Measurements from ENCODE around the gene SLC2A6.

SLC2A6 gene

DNA sequence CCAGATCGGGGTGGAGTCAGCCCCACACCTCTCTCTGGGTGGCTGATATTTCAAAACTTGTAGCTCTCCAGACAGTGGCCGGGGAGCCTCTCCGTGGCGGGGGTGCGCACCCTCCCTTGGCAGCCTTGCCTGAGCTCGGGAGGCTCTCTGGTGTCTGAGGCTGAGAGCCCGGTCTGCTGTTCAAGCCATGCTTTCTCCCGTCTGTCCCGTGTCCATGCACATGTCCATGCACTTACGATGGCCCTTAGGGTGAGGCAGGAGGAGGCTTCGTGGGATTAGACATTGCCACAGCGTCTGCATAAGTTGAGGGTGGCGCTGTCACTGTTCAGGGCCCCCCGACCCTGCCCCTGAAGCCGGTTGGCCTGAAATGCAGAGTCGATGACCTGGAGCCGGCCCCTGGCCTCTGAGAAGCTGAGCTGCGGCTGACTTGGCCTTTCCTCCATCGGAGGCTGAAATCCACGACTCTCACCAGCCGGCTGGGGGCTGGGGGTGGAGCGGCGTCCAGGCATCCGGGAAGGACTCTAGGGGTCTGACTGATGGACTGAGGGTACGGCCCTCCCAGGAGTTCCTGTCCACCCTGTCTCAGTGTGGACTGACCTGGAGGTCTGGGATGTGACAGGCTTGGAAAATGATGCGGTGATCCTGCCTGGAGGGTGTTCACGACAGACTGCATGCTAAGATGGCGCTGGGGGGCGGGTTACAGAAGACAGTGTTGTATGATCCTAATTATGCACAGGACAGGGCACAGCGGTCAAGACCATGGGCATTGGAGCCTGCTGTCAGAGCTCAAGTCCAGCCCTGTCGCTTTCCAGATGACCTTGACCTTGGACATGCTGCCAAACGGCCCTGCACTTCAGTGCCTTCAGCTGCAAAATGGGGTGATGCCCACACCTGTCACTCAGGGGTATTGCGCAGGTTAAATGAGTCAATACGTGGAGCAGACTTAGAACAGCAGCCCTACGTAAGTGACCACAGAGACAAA is 18.3 kb upstream of the SLC2A6 start:
- no peak for DNase-seq (ENCODE audit: low read depth)

DNA sequence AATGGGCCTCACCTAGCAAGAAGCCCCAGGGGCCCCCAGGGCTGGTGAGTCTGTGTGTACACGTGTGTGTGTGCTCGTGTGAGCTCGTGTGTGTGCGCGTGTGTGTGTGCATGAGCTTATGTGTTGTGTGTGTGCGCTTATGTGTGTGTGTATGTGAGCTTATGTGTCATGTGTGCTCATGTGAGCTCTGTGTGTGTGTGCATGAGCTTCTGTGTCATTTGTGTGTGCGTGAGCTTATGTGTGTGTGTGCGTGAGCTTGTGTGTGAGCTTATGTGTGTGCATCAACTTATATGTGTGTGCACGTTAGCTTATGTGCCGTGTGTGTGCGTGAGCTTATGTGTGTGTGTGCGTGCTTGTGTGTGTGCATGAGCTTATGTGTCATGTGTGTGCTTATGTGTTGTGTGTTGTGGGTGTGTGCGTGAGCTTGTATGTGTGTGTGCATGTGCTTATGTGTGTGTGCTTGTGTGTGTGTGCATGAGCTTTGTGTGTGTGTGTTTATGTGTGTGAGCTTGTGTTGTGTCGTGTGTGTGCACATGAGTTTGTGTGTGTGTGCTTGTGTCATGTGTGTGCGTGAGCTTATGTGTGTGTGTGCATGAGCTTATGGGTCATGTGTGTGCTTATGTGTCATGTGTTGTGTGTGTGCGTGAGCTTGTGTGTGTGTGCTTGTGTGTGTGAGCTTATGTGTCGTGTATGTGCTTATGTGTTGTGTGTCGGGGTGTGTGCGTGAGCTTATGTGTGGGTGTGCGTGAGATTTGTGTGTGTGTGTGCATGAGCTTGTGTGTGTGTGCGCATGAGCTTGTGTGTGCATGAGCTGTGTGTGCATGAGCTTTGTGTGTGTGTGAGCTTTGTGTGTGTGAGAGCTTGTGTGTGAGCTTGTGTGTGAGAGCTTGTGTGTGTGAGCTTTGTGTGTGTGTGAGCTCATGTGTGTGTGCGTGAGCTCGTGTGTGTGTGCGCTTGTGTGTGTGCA is 16.7 kb upstream of the SLC2A6 start:
- DNase-seq (ENCODE audit: low read depth) = no peak

DNA sequence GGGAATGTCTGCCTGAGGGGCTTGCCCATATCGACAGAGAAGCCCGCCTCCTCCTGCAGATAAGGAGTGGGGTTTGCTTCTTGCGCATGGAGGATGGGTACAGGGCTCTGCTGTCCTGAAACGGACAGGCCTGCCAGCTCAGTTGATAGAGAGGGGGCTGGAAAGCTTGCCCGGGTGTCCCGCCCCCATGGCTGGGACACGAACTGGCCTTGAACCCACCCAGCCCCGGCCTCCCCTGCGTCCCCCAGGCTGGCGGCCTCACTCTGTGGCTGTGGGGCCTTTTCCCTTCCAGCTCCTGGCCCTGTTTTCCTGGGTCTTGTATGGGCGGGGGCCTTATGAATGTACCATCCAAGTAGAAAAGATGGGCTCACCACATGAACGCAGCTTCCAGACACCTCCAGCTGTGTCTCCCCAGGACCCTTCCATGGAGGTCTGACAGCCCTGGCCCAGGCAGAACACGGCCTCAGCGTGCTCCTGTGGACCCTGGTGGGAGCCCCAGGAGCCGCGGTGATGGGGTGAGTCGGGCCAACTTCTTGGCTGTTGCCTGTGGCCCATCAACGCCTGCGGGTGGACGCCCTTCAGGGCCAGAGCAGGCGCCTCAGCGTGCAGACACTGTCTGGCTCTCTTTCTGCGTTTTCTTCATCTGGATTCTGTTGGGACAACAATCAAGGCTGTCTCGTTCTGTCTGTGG is 15.9 kb upstream of the SLC2A6 start:
- no peak for DNase-seq (ENCODE audit: low read depth)

DNA sequence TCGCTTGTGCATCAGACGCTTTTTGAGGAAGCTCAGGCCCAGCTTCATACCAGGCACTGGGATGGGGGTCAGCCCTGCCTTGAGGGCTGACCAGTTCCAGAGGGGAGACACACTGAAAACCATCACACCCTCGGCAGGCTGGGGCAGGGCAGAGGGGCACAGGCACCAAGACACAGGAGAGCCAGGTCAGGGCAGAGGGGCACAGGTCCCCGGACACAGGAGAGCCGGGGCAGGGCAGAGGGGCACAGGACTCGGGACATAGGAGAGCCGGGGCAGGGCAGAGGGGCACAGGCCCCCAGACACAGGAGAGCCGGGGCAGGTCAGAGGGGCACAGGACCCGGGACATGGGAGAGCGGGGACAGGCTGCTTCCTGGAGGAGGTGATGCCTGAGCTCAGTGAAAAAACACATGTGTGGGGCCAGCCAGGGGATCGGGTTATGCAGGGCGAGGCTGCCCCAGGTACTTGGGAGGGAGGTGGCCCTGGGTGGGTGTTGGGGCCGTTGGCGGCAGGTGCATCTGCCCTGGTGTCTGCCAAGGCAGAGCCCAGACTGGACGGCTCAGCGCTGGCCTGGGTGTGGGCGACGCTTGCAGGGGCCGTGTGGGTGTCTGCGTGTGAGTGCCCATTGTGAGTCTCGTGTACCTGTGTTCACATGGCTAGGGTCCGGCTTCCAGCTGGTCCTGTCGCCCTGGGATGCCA is 15.1 kb upstream of the SLC2A6 start:
- no peak for DNase-seq (ENCODE audit: low read depth)

DNA sequence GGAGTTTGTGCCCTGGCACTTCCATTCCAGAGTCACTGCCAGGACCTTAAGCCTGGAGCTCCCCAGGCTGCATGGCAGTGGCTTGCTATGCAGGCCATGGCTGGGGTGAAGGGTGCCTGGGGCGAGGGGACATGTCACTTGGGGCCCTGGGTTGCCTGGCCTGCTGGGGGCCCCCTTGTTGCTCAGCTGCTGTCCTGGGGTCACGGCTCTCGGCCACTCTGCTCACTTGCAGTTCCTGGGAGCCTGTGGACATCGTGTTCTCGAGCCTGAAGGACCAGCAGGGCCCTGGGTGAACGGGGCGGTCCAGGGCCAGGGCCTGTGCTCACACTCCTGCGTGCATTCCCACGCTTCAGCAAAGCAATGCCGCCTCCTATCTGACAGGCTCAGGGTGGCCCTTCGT is 14.5 kb upstream of the SLC2A6 start:
- DNase-seq (ENCODE audit: low read depth) = no peak

DNA sequence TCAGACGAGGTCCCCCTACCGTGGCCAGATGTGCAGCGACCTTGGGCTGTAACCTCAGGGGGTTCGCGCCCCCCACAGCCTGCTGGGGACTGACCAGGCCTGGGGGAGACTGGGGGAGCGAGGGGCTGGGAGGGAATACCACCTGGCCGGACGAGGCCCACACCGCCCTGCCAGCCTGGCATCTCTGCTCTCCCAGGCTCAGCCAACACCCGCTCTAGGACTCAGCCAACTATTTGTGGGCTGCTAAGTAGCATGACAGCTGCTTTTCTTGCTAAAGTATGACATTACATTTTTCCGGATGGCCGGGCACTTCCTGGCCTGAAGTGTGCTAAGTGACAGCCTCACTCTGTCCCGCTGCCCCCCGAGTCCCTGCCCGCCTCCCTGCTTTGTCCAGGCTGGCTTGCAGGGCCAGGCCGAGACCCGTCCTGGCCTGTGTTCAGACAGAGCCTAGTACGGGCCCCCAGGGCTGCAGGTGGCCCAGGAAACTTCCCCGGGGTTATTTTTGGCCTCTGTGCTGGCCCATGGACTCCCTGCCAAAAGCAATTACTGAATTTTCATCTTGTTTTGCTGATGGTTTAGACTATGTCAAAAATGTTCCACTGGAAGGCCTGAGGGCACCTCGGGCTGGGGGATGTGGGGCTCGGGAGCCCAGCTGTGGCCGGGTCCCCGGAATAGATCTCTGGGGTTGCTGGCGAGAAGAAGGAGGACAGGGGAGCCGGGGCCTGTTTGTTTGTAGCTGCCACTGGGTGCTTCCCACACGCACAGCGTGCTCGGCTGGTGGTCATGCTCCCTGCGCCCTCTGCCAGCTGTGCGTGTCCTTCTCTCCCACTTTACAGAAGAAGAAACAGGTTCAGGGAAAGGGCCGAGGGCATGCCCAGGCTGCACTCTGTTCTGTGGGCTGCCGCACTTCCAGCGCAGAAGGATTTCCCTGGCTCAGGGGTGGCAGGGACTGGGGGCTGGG is 13.4 kb upstream of the SLC2A6 start:
- DNase-seq (ENCODE audit: low read depth) = no peak

DNA sequence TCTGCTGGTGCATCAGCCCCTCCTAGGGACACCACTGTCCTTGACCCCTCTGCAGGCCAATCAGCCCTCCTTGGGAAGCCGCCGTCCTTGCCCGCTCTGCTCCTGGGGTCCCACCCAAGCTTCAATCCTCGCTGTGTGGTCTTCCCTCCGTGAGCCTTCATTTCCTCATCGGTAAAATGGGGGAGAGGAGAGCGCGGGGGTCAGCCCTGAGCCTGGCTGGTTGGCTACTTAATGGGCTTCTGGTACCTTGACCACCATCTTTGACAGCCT is 12.7 kb upstream of the SLC2A6 start:
- DNase-seq (ENCODE audit: low read depth) = no peak

DNA sequence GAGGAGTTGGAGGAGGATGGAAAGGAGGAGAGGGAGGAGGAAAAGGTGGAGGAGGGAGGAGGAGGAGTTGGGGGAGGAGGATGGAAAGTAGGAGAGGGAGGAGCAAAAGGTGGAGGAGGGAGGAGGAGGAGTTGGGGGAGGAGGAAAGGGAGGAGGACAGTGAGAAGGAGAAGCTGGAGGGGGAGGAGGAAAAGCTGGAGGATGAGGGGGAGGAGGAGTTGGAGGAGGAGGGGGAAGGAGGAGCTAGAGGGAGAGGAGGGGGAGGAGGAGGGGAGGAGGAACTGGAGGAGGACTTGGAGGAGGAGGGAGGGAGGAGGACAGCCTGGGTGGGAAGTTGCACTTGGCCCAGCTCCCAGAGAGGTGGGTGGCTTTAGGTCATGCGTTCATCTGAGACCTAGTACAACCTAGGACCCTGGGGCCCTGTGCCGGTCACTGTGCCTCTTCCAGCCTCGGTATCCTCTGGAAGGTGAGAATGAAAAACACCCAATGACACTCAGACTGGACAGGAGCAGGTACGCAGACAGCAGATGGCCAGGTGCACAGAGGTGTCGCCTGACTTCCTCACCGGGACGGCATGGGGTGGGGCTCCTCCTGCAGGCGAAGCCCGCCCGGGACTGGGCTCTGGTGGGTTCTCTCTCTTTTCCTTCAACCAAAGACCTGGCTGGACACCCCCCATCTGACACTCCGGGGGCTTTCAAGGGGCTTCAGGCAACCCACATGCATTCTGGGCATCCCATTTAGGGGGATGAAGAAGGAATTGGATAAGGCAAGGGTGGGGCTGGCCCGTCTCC is 12.2 kb upstream of the SLC2A6 start:
- DNase-seq (ENCODE audit: low read depth) = no peak

DNA sequence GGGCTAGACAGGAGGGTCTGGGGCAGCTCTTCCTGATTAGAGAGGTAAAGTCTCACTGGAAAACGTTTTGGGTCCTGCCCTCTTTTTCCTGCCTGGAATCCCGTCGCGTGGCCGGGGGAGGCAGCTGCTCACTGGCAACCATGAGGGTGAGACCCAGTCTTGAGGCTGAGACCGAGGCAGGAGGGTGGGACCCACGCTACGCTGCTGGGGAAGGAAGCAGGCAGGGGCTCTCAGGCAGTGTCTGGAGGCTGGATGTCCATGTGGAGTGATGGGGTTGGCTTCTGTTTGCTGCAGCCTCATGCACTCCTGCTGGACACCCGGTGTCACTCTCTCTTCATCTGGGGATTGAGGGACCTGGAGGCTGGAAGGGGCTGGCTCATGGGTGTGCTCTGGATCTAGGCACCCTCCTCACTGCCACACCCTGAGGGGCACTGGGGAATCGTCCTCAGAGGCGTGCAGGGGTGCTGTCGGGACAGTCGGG is 11.3 kb upstream of the SLC2A6 start:
- DNase-seq (ENCODE audit: low read depth) = no peak

DNA sequence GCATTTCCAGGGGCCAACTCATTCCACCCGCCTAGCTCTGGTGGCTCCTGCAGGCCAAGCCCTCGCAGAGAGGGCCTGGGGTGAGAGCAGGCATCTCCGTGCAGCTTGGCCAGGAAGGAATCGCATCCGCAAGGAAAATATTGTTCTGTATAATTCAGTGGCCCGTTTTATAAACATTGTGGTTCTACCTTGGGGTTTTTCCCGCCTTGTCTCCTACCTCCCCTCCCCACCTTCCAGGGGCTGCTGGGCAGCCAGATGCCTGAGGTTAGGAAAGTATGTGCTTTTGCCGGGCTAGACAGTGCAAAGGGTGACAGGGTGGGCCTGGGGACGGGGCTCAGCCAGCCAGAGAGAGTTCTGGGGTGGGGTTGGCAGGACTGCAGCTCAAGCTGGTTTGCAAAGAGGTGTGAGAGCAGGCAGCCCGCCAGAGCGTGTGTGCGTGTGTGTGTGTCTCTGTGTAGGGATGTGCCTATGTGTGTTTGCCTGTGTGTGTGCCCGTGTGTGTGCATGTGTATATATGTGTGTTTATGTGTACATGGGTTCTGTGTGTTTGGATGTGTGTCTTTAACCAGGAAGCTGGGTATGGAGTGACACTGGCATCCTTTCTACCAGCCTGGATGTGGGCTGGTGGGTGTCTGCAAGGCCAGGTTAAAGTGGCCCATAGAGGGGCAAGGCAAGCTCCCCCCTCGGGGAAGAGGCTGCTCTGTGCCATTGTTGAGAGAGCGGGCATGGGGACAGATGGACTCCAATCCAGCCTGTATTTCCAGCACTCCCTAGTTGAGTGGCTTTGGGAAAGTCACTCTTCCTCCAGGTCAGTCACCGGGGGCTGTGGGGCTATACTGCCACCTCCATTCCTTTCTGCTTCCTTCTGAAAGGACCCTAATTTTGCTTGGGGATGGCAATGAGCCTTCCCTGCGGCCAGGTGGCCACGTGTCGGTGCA is 10.6 kb upstream of the SLC2A6 start:
- no peak for DNase-seq (ENCODE audit: low read depth)

DNA sequence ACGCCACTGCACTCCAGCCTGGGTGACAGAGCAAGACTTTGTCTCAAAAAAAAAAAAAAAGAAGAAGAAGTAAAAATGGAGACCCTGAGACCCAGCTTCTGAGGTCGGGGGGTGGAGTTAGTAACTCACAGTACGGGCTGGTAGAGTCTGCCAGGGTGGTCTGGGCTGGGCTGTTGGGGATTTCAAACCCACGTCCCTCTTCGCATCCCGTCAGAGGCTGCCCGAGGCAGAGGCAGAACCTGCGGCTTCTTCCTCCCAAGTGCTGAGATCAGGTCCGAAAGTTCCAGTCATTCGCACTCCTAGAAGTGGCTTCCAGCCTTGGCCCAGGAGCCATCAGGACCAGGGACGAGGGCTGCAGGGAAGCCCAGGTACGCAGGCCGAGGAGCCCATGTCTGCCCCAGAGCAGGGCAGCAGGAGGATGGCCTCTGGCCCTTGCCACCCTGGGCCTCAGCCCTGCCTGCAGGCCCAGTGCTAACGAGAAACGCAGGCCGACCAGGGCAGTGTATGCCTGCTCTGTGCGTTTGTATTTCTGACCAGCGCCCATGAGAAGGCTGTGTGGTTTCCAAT is 9.9 kb upstream of the SLC2A6 start:
- DNase-seq (ENCODE audit: low read depth) = no peak

DNA sequence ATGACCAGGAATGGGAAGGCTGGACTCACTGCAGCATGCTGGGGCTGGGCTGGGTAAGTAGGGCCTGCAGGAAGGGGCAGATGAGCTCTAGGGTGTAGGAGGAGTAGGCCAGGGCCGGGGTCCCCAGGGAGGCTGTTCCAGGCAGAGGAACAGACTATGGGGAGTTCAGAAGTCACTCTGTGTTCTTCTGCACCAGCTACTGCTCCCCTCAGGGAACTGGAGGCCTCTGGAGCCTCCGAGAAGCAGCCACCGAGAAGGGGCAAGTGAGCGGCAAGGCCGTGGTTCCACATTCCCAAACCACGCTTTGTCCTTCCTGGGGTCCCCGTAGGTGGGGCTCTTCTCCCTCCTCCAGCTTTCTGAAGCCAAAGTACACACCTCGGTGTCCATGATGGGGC is 8.4 kb upstream of the SLC2A6 start:
- no peak for DNase-seq (ENCODE audit: low read depth)

DNA sequence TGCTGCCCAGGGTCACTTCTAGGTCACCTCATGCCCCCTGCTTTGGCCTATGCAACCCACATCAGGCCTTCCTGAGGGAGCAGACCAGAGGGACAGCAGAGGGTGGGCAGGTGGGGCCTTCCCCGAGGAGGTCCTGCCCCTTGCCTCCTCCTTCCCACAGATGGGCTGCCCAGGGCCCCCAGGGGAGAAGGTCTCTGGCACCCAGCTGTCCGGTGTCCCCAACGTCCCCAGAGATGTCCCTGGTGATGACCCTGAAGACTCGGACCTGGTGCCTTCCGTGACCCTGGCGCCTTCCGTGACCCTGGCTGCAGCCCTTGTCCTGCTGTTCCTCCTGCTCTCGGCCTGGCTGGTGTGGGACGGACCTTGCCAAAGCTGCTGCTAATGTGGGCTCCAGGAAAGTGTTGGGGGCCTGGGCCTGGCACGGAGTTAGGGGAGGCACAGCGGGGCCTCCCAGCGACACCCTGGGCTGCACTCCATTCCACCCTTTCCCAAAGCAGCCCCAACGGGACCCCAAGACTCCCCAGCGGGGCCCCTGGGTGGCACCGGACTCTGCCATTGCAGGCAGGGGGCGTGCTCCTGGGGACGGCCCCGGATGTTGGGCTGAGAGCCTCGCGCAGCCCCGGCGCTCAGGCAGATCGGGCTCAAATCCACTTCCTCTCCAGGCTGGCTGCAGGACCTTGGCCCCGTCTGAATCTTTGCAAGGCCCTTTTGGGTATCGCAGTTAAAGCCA is 6.8 kb upstream of the SLC2A6 start:
- DNase-seq (ENCODE audit: low read depth) = no peak

DNA sequence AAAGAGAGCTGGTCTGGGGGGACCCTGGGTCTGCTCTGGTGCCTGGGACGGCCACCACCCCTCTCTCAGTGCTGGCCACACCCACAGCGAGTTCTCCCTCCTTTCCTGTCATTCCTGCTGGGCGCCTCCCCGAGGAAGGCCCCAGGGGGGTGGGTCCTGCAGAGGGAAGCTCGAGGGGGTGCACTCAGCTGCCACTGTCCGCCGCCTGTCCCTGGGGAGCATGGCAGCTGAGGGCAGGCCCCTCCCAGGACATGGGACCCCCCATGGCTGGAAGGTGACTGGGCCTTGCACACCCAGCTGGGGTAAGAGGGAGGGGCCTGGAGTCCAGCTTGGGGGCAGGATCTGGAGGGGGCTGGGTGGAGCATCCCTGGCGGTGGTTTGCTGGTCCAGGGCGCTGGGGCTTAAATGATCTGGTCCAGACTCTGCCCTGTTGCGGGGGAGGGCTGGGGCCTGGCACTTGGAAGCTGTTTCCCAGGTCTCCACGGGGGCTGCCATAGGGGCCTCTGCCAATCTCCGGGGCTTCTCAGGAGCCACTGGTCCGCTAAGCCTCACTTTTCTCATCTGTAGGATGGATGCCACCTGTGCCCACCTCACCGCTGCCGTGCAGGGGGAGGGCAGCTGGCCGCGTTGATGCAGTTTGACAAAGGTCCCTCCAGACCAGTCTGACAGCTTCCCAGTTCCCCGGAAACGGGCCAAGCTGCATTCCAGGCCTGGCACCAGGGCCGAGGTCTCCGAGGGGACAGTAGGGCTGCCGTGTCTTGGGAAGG is 6.0 kb upstream of the SLC2A6 start:
- DNase-seq (ENCODE audit: low read depth) = no peak

DNA sequence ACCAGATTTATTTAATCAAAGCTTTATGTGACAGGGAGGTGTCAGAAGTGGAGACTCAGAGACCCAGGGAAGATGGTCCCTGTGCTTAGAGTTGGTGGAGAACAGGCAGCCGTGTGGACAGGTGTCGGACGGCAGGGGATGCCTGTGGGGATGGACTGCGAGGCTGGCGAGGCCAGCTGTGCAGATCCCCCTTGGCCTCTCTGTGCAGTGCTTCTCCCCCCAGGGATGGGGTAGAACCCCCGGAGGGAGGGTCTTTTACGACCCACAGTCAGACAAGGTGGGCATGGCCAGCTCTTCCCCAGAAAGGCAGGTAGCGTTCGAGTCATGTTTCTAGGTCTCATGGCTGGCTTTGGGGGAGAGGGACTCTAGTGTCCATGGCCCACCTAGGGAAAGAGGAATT is 4.7 kb upstream of the SLC2A6 start:
- no peak for DNase-seq (ENCODE audit: low read depth)

DNA sequence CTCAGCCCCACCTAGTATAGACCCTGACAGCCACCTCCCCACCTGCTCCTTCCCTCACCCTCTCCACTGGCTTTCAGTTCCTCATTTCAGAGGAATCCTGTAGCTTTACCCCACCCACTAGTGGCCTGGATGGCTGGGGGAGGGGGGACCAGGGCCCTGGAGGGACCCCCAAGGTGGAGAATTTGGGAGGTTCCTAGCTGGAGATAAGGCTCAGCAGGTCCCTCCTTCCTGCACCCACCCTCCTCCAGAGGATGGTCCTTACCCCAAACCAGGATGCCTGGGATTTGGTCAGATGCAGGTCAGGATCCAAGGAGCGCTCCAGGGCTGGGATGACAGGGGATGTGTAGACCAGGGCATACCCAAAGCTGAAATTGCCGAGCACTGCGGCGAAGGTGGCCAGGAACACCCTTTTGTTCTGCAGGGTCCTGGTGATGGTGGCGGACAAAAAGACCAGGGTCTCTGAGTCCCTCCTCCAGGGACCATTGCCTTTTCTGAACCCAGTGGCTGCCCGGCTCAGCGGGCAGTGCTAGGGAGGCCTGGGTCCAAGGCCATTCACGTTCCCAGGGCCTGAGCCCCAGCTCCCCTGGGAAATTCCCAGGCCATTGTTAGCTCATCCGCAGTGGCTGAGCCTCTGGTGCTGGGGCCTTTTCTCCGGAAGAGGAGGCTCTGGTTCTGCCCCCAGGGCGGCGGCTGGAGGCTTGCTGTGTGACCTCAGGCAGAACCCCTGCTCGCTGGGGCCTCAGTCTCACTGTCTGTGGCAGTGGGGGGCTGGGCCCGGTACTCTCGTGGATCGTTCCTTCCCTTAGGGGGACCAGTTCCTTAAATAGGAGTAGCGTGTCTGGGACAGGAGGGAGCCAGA is 678 bp downstream of the SLC2A6 start:
- DNase-seq (ENCODE audit: low read depth) = no peak

All from activated T-helper 9 cell treated with anti-CD3 and anti-CD28 coated beads, Interleukin-2, amount 50 U/mL, for 16 hours (primary cell).